ENCODE measurements around the gene APPL2.

DNA sequence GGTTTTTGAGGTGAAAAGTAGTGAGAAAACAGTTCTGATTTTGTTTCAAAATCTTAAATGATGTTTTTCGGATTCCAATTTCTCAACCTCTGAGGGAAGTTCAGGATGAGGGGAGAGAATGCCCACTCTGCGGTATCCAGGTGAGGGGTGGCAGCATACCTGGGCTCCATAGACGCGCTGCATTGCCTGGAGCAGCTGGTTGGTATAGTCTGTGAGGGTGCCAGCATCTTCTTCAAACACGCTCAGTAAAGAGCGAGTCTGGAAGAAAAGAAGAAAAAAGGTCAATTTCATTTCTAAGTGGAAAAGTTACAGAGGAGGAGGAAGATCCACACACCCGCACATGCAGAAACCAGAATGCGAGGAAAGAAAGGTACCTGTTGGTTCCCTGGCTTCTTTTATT lies 7.0 kb downstream of the APPL2 start:
- TF ChIP-seq, protein P1, sequence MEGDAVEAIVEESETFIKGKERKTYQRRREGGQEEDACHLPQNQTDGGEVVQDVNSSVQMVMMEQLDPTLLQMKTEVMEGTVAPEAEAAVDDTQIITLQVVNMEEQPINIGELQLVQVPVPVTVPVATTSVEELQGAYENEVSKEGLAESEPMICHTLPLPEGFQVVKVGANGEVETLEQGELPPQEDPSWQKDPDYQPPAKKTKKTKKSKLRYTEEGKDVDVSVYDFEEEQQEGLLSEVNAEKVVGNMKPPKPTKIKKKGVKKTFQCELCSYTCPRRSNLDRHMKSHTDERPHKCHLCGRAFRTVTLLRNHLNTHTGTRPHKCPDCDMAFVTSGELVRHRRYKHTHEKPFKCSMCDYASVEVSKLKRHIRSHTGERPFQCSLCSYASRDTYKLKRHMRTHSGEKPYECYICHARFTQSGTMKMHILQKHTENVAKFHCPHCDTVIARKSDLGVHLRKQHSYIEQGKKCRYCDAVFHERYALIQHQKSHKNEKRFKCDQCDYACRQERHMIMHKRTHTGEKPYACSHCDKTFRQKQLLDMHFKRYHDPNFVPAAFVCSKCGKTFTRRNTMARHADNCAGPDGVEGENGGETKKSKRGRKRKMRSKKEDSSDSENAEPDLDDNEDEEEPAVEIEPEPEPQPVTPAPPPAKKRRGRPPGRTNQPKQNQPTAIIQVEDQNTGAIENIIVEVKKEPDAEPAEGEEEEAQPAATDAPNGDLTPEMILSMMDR (IDR thresholded peaks at IDR 0.05) = no peak
- no peak for TF ChIP-seq POLR2A (IDR thresholded peaks at IDR 0.05)

Data from esophagus squamous epithelium (tissue), 4 donors.